Right renal pelvis (tissue), 4 donors: Measurements from ENCODE around the gene LNPEP. TPM values are rescaled to one million over a fixed set of nuclear protein-coding genes. Genes with fewer than 3 reads are reported as not detected.
"Not testable (repeated sequence)": the region's sequence is repeated elsewhere in the genome, so short reads cannot be mapped to it uniquely, and the experiment has no call there.

ENCODE experiments used
- DNase-seq, 4 donors: peaks; one replicate each; pipeline ENCODE4 v3.0.0-alpha.2; 2013; ENCODE audit warnings: low read depth in 4 of 4, low spot score in 3 of 4, missing footprints in 1 of 4
- polyA plus RNA-seq, 4 donors: library from polyadenylated mRNA; unstranded; fragments of 120-200 nt; gene quantifications; one replicate each; pipeline ENCODE4 v1.2.1, GENCODE V29; 2013; ENCODE audit not compliant: insufficient read length in 4 of 4

The LNPEP gene
- polyA plus RNA-seq, 4 donors = 24.3 to 28.7 (median 26.3) TPM

DNA sequence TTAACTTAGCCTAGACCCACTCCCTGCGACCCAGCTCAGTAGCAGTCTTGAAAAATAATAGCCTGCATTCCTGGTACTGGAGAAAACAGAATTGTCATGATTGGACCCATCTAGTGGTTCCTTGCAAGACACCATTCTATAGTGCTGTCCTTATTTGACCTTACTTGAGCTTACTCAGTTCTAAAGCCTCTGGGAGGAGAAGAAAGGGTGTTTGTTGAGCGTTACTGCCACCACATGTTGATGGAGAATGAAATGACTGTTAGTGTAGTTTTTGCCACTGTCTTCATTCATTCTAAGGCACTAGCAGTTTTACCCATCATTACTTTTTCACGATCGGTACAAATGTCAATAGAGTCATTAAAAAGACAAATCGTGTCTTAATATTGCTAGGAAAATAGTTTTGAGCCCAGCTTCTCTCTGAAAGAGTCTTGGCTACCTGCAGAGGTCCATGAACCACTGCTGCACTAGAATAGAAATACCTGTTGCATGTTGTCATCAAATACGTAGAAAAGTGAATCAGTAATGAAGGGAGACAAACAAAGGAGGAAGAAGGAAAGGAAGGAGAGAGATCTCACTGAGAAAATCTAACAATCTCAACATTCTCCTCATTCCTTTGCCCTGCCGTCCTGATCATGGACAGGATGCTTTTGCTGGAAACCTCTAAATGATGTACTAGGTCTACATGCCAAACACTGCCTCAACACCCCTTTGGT is 110.5 kb downstream of the LNPEP start:
- no peak for DNase-seq

DNA sequence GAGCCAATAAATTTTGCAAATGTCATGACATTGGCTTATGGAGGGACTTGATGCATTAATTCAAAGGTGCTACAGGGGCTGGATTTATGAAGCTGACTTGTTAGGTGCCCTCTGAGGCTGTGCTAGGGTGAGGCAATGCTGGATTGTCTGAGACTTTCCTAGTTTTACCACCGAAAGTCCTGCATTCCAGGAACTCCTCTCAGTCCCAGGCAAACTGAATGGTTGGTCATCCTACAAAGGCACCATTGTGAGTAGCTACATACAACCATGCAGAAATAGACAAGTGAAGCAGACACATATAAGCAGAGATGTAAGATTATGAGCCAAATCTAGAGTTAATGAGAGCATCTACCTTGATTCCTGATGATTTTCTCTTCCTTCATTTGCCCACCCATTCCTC is 111.2 kb downstream of the LNPEP start:
- no peak for DNase-seq

DNA sequence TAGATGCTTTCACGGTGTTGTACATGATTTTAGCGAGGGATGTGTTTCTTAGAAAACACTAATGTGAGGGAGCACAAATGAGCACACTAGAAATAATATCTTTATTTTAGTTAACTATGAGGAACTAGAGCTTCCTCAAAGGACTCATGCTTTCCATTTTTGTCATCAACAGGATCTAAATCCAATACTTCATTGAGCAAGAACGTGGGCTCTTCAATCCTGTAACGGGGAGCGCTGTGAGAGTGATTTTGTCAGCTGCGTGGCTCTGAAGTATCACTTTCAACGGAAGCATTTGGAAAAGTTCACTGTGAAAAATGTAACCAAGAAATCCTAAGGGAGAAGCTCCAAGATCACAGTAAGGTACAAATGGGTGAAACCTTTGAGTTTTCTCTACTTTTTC is 113.3 kb downstream of the LNPEP start:
- no peak for DNase-seq

DNA sequence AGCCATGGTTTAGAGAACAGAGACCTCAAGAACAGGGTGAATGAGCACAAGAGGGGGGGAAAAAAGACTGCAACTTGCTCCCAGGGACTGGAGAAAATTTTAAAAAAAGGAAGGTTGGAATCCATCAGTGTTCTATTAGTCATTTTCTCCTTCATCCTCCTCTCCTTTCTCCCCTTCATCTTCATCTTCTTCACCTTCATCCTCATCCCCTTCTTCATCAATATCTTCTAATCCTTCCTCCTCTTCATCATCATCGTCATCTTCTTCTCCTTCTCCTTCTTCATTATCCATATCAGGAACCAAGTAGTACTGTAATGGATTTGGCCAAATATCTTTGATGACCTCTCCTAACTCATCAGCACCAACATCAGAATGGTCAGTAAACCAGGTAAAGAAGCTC is 120.4 kb downstream of the LNPEP start:
- no peak for DNase-seq

DNA sequence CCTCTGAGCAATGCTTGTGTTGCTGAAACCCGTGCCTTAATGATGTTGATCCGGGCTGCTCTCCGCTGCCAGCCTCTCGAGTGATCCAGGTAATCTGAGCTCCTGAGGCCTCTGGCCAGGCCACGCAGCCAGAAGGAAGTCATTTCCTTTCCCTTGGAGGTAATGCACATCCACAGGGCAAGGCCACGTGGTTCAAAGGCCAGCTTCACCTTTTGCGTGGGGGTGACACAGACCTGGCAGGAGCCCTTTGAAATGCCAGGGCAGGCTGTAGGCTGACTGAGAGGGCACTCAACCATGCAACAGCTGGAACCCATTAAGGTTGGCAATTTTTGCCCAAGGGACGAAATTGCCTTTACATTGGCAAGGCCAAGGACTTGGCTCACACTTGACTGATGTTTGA is 126.2 kb downstream of the LNPEP start:
- DNase-seq = no peak

- no peak for DNase-seq
Measured at GRCh38 chr5:97063251-97063650, 127.4 kb downstream of the LNPEP start.

DNA sequence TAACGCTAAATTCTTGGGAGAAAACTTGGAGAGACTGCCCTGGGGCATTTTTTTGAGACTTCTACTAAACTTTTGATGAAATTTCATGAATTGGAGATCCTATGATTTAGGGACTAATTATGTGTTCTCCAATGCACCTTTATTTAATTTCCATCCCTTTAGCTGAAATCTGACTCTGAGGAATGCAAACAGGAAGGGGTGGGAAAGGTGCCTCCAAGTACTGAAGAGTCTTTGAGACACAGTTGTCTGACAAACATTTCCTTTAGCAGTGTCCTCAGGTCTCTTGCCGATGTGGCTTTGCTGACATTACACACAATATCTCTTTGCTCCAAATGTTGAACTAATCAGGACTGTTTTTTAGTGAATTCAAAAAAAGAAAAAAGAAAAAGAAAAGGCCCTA is 129.6 kb downstream of the LNPEP start:
- no peak for DNase-seq

DNA sequence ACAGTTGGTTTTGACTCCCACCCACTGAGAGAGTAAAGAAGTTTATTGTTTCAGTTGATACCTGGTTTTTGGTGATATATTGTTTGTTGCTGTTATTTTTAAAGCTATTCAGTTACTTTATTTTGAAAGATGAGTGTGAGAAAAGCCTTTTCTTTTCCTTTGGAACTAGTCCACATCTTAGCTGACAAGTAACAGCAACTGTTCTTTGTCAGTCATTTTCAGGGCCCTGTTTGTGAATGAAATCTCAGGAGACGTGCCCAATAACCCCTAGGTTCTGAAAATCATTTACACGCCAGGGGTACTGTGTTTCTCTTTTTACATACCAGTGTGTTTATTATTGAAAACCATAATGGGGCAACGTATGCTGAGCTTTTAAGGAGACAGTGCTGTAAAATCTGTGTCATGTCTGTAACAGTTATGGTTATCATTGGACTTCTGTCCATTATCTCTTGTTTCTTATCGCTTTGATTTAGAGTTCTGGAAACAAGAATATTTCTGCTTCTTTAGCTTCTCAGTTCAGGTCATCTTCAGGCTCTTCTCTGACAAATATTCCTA is 131.5 kb downstream of the LNPEP start:
- DNase-seq = no peak

DNA sequence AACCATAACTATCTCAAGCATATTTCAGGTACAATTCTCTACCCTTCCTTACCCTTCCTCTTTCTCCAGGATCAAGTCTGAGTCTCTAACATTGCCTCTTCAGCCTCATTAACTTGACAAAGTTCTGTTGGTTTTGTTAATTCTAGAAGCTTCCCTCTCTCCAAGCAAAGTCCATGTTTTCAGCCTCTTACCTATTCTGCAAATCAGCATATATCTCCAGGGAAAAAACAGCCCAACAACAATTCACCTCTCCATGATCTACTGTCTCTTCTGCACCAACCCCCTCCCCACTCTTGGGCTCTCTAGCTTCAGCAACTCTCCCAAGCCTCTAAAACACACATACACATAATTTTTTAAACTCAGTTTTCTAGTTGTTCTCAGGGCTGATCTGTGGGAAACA is 134.4 kb downstream of the LNPEP start:
- no peak for DNase-seq

GRCh38 chr5:97071101-97071500 is 135.2 kb downstream of the LNPEP start:
- DNase-seq = peak in 1 of 4 donors; percentile 18

DNA sequence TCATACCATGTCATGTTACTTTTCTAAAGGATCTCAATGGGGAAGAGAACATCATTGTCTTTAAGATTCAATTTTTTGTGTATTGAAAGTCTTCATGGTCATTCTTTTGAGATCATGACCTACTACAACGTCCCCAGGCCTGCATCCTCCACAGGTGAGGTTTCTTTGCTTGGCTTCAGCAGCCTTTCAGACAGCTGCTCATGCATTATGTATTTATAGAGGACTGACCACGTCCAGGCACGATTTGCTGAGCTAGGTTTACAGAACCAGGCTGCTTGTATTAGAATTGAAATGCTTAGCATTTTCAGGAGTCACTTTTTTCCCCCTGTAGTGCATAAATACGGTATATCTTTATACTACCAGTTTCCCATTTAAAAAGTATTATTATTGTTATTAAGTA is 136.1 kb downstream of the LNPEP start:
- no peak for DNase-seq

GRCh38 chr5:97072696-97073095 is 136.8 kb downstream of the LNPEP start:
- DNase-seq = no peak

DNA sequence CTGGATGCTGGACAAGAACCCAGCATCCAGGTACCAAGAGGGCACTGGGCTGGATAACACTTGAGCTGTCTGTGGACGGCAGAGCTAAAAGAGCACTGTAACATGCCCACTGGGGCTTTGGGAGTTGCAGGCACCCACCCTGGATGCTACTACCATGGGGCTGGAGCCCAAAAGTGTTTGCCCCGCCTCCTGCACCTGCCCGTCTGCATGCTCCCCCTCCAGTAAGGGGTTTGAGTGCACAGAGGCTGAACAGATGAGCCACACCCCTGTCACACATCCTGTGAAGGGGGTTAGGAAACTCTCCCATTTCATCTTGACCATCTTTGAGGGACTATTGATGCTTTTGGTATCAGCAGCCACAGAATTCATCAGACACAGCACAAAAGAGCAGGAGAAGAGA is 137.5 kb downstream of the LNPEP start:
- no peak for DNase-seq

DNA sequence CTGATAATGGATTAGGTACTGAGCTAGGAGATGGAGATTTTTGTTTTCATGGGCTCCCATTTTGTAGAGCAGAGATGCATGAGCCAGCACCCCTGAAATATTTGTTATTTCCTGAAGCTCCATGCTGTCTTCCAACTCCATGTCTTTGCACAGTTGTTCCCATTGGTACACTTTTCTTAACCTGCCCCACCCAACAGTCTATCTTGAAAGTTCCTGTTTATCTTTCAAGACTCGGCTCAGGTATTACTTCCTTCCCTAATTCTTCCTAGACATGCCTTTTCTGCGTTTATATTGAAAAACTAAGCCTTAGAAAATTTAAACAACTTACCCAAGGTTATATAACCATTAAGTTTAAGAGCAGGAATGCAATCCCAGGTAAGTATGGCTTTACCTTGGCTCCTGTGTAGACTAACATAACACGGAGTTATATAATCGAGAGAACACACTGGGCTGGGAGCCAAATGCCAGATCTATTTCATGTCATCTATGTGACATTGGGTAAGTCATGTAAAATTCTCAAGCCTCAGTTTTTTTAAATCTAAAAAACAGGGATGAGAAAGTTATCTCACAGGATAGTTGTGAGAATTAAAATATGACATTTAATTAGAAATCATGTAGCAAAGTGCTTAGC is 139.1 kb downstream of the LNPEP start:
- DNase-seq = no peak

- no peak for DNase-seq
Measured at GRCh38 chr5:97075649-97076048, 139.8 kb downstream of the LNPEP start.

- DNase-seq = no peak
Measured at GRCh38 chr5:97076098-97076497, 140.2 kb downstream of the LNPEP start.

DNA sequence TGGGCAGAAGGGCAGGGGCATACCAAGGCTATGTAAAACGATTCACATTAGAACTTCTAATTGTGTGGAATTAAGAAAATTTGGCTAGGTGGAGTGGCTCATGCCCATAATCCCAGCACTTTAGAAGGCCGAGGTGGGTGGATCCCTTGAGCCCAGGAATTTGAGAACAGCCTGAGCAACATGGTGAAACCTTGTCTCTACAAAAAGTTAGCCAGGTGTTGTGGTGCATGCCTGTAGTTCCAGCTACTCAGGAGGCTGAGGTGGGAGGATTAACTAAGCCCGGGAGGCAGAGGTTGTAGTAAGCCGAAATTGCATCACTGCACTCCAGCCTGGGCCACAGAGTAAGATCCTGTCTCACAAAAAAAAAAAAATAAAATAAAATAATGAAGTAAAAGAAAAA is 141.4 kb downstream of the LNPEP start:
- DNase-seq = no peak

GRCh38 chr5:97078958-97079743 is 143.3 kb downstream of the LNPEP start:
- DNase-seq = no peak

DNA sequence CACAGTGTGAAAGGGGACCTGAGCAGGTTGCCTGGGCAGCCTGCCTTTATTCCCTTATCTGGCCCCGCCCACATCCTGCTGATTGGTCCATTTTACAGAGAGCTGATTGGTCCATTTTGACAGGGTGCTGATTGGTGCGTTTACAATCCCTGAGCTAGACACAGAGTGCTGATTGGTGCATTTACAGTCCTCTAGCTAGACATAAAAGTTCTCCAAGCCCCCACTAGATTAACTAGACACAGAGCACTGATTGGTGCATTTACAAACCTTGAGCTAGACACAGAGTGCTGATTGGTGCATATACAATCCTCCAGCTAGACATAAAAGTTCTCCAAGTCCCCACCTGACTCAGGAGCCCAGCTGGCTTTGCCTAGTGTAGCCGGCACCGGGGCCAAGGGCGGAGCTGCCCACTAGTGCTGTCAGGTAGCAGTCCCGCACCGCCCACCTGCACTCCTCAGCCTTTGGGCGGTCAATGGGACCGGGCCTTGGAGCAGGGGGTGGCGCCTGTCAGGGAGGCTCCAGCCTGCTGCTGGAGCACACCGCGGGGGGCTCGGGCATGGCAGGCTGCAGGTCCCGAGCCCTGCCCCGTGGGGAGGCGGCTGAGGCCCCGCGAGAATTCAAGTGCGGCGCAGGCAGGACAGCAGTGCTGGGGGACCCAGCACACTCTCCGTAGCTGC is 149.0 kb downstream of the LNPEP start:
- DNase-seq = not testable (repeated sequence)

GRCh38 chr5:97085459-97086181 is 149.7 kb downstream of the LNPEP start:
- DNase-seq = no peak
